ENCODE data around the gene FABP7. TPM values are rescaled to one million over a fixed set of nuclear protein-coding genes. Genes with fewer than 3 reads are reported as not detected.
A peak's percentile ranks its signal among the peaks of the same experiment; 100 is the strongest.
"Not testable (repeated sequence)": the region's sequence is repeated elsewhere in the genome, so short reads cannot be mapped to it uniquely, and the experiment has no call there.

Gene FABP7
- total RNA-seq, 4 donors from 2014 or later: 0.48 to 0.55 TPM; not detected in 2

DNA sequence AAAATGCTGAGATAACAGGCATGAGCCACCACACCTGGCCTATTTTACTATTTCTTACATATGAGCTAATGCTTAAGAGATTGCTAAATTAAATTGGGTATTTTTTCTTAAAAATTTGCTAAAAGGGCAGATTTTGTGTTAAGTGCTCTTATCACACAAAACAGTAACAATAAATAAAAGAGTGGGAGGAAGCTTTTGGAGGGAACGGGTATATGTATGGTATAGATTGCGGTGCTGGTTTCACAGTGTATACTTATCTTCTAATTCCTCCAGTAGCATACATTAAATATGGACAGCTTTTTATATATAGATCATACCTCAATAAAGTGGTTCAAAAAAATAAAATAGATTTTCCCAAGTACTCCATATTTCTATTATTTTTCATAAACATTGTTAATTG, 39.4 kb upstream of the FABP7 start:
- Histone ChIP-seq H3K4me1 (no peaks in the 10 kb centered on the region), H3K27ac (no peak overlapping the region), H3K9me3 (no peaks in the 10 kb centered on the region), H3K27me3 (no peaks in the 10 kb centered on the region), H3K4me3 (no peak overlapping the region), H3K36me3 (no peaks in the 10 kb centered on the region)
- TF ChIP-seq EP300 (IDR thresholded peaks at IDR 0.05; ENCODE audit: low read depth) (no peak), POLR2AphosphoS5 (IDR thresholded peaks at IDR 0.05) (no peak), POLR2A (IDR thresholded peaks at IDR 0.05) (no peak)
- TF ChIP-seq, protein P1, sequence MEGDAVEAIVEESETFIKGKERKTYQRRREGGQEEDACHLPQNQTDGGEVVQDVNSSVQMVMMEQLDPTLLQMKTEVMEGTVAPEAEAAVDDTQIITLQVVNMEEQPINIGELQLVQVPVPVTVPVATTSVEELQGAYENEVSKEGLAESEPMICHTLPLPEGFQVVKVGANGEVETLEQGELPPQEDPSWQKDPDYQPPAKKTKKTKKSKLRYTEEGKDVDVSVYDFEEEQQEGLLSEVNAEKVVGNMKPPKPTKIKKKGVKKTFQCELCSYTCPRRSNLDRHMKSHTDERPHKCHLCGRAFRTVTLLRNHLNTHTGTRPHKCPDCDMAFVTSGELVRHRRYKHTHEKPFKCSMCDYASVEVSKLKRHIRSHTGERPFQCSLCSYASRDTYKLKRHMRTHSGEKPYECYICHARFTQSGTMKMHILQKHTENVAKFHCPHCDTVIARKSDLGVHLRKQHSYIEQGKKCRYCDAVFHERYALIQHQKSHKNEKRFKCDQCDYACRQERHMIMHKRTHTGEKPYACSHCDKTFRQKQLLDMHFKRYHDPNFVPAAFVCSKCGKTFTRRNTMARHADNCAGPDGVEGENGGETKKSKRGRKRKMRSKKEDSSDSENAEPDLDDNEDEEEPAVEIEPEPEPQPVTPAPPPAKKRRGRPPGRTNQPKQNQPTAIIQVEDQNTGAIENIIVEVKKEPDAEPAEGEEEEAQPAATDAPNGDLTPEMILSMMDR (IDR thresholded peaks at IDR 0.05): no peak
- no peak for DNase-seq
- 90 to 97% methylated on average over 2 of the region's 2 CpGs for WGBS, 2 donors (ENCODE audit: low coverage in 1 of 2)
- intact Hi-C loops (cut with DNase I; ENCODE audit: low total_unique reads): no loop called here
- in situ Hi-C loops (cut with MboI; ENCODE audit: low pct_ligation_motif_present in 1 of 4, low pct_unique_long_range_greater_than_20kb in 1 of 4, low sequenced_read_pairs in 3 of 4): loop anchor here (5.0 to 25.0 kb wide), 3 partner anchors 95 to 572 kb away; no protein-coding TSS in a partner anchor

DNA sequence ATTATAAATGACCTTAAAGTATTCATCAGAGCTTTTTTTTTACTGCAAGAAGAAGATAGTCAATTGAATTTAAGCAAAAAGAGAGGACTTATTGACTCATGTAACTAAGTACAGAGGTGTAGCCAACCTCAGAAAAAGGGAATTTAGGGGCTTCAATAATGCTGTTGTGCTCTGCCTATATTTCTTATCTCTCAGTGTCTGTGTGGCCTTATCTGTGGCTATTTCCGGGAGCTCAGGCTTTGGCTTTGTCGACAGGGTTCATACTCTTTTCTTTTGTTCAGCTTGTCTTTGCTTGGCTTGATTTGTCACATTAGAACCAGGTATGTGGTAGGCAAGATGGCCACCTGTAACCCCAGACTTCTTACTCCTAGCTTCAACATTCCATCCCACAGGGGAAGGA, 38.6 kb upstream of the FABP7 start:
- WGBS, 2 donors (ENCODE audit: low coverage in 1 of 2): 93% methylated on average over 2 of the region's 2 CpGs; no CpG with 5 or more reads in 1 of the 2 donors
- intact Hi-C loops (cut with DNase I; ENCODE audit: low total_unique reads): no loop called here
- H3K27me3 ChIP-seq: no peaks in the 10 kb centered on the region
- H3K4me1 ChIP-seq: no peaks in the 10 kb centered on the region
- in situ Hi-C loops (cut with MboI; ENCODE audit: low pct_ligation_motif_present in 1 of 4, low pct_unique_long_range_greater_than_20kb in 1 of 4, low sequenced_read_pairs in 3 of 4): loop anchor here (5.0 to 25.0 kb wide), 3 partner anchors 94 to 571 kb away; no protein-coding TSS in a partner anchor
- no peaks in the 10 kb centered on the region for H3K36me3 ChIP-seq
- TF ChIP-seq, protein P1 (IDR thresholded peaks at IDR 0.05): no peak
- no peak for TF ChIP-seq POLR2AphosphoS5 (IDR thresholded peaks at IDR 0.05)
- TF ChIP-seq POLR2A (IDR thresholded peaks at IDR 0.05): no peak
- TF ChIP-seq EP300 (IDR thresholded peaks at IDR 0.05; ENCODE audit: low read depth): no peak
- H3K27ac ChIP-seq: no peak overlapping the region
- no peak for DNase-seq
- H3K9me3 ChIP-seq: no peaks in the 10 kb centered on the region
- H3K4me3 ChIP-seq: no peak overlapping the region

DNA sequence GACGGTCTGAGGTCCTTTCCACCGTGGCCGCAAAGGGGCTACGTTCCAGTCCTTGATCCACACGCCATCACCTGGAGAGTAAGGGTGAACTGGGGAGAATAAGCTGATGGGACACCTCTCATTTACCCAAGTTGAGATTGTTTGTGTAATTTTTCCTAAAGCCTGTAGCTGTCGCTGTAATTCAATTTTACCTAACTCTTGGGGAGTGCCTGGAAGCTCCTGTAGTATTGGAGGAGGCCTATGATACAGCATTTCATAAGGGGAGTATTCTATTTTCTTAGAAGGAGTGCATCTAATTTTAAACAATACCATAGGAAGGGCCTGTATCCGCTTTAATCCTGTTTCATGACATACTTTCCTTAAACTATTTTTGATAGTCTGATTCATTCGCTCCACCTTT, 35.3 kb upstream of the FABP7 start:
- in situ Hi-C loops (cut with MboI; ENCODE audit: low pct_ligation_motif_present in 1 of 4, low pct_unique_long_range_greater_than_20kb in 1 of 4, low sequenced_read_pairs in 3 of 4): loop anchor here (5.0 to 25.0 kb wide), 3 partner anchors 91 to 568 kb away; no protein-coding TSS in a partner anchor

DNA sequence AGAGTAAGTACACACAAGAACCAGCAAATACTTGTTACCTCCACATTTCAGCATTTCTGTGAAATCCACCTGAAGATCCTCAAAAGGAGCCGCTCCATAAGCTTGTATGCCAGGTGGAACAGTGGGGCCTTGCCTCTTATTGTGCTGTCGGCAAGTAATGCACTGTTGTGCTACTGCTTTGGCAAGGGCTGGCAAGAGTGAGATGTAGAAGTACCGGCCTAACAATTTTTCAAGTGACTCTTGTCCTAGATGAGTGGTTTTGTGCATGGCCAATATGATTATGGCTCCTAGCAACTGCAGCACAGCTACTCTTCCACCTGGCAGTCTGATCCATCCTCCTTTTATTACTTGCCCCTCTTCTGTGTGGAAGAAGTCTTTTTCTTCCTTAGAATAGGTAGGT, 34.7 kb upstream of the FABP7 start:
- WGBS, 2 donors (ENCODE audit: low coverage in 1 of 2): 86% methylated on average over 3 of the region's 3 CpGs; no CpG with 5 or more reads in 1 of the 2 donors
- H3K36me3 ChIP-seq; H3K27me3 ChIP-seq; H3K4me3 ChIP-seq; H3K27ac ChIP-seq; intact Hi-C loops (cut with DNase I; ENCODE audit: low total_unique reads); H3K9me3 ChIP-seq; DNase-seq; H3K4me1 ChIP-seq: not testable (repeated sequence)
- in situ Hi-C loops (cut with MboI; ENCODE audit: low pct_ligation_motif_present in 1 of 4, low pct_unique_long_range_greater_than_20kb in 1 of 4, low sequenced_read_pairs in 3 of 4): loop anchor here (5.0 to 25.0 kb wide), 3 partner anchors 90 to 567 kb away; no protein-coding TSS in a partner anchor

More for the DNA sequence above, 35.3 kb upstream of the FABP7 start:
- 37 to 64% methylated on average over 4 to 8 of the region's 8 CpGs for WGBS, 2 donors (ENCODE audit: low coverage in 1 of 2)
- H3K27me3 ChIP-seq; H3K4me3 ChIP-seq; intact Hi-C loops (cut with DNase I; ENCODE audit: low total_unique reads); H3K27ac ChIP-seq; DNase-seq; H3K9me3 ChIP-seq; H3K4me1 ChIP-seq; H3K36me3 ChIP-seq: not testable (repeated sequence)
- TF ChIP-seq, protein P1 (IDR thresholded peaks at IDR 0.05): peak; percentile 16 to 49 (median 30)

DNA sequence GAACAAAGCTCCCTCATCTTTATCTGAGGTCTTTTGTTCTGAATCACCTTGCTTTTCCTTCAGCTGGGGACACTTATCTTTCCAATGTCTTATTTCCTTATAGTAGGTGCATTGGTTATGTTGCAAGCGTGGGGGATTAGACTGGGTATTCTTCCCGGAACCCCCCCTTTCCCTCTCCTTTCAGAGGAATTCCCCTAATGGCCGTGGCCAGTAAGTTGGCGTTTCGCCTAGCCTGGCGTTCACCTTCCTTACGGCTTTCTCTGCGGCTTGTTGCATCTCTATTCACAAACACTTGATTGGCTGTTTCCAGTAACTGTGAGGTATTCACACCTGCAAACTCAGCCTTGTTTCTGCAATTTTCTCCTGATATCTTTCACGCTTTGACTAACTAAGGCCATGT, 32.8 kb upstream of the FABP7 start:
- intact Hi-C loops (cut with DNase I; ENCODE audit: low total_unique reads): no loop called here
- 88 to 89% methylated on average over 9 of the region's 9 CpGs for WGBS, 2 donors (ENCODE audit: low coverage in 1 of 2)

More for the DNA sequence above, 32.8 kb upstream of the FABP7 start:
- H3K27me3 ChIP-seq: no peaks in the 10 kb centered on the region
- no peaks in the 10 kb centered on the region for H3K9me3 ChIP-seq
- no peak overlapping the region for H3K27ac ChIP-seq
- H3K4me3 ChIP-seq: no peak overlapping the region
- H3K36me3 ChIP-seq: no peaks in the 10 kb centered on the region
- H3K4me1 ChIP-seq: peaks cover 0 to 7% (median 0%) of the 10 kb centered on the region in 4 donors
- in situ Hi-C loops (cut with MboI; ENCODE audit: low pct_ligation_motif_present in 1 of 4, low pct_unique_long_range_greater_than_20kb in 1 of 4, low sequenced_read_pairs in 3 of 4): loop anchor here (10.0 to 25.0 kb wide), 2 partner anchors 88 to 566 kb away; no protein-coding TSS in a partner anchor
- DNase-seq: no peak
- TF ChIP-seq POLR2A (IDR thresholded peaks at IDR 0.05): no peak
- TF ChIP-seq, protein P1 (IDR thresholded peaks at IDR 0.05): no peak
- no peak for TF ChIP-seq EP300 (IDR thresholded peaks at IDR 0.05; ENCODE audit: low read depth)
- TF ChIP-seq POLR2AphosphoS5 (IDR thresholded peaks at IDR 0.05): no peak

Data from transverse colon (tissue), 4 donors.